ENCODE measurements around the gene SPTSSA. TPM values are rescaled to one million over a fixed set of nuclear protein-coding genes. Genes with fewer than 3 reads are reported as not detected.

The SPTSSA gene
- total RNA-seq, 3 donors from 2014 or later (not counting 1 experiment from before 2014, with no cell fraction given), result 3.2 to 4.9 (median 4.9) TPM

GRCh38 chr14:34426313-34427295, 35.4 kb downstream of the SPTSSA start:
- Mint-ChIP-seq H3K4me3 (no peak overlapping the region), H3K9me3 (peaks cover 0 to under 1% of the 10 kb centered on the region in 2 donors), H3K27ac (no peak overlapping the region), H3K4me1 (no peaks in the 10 kb centered on the region), H3K27me3 (ENCODE audit: low read depth in 2 of 2) (peaks cover 2% of the 10 kb centered on the region in 2 donors), H3K36me3 (peaks cover 2% of the 10 kb centered on the region)
- H3K4me1 ChIP-seq (ENCODE audit: control insufficient read depth, insufficient read depth, low read length), result no peaks in the 10 kb centered on the region
- DNase-seq, result no peak
- H3K27ac ChIP-seq (ENCODE audit: low read length), result no peak overlapping the region
- intact Hi-C loops (cut with micrococcal nuclease), result no loop called here
- no peak for ATAC-seq
- H3K27me3 ChIP-seq (ENCODE audit: control insufficient read depth, insufficient read depth, low read length), result no peaks in the 10 kb centered on the region
- no peak for TF ChIP-seq CTCF (IDR thresholded peaks at IDR 0.05)
- no peaks in the 10 kb centered on the region for H3K36me3 ChIP-seq (ENCODE audit: control insufficient read depth, insufficient read depth, low read length)
- no peaks in the 10 kb centered on the region for H3K9me3 ChIP-seq (ENCODE audit: control insufficient read depth, insufficient read depth, low read length)
- 91% methylated on average over 11 of the region's 11 CpGs for WGBS (ENCODE audit: insufficient coverage)
- no peak overlapping the region for H3K4me3 ChIP-seq (ENCODE audit: low read length)

GRCh38 chr14:34425095-34425851, 36.8 kb downstream of the SPTSSA start:
- Histone ChIP-seq H3K9me3 (ENCODE audit: control insufficient read depth, insufficient read depth, low read length) (peaks cover 7% of the 10 kb centered on the region), H3K27me3 (ENCODE audit: control insufficient read depth, insufficient read depth, low read length) (no peaks in the 10 kb centered on the region), H3K4me3 (ENCODE audit: low read length) (no peak overlapping the region), H3K4me1 (ENCODE audit: control insufficient read depth, insufficient read depth, low read length) (no peaks in the 10 kb centered on the region), H3K36me3 (ENCODE audit: control insufficient read depth, insufficient read depth, low read length) (no peaks in the 10 kb centered on the region), H3K27ac (ENCODE audit: low read length) (no peak overlapping the region)
- Mint-ChIP-seq H3K4me3 (no peak overlapping the region), H3K27me3 (ENCODE audit: low read depth in 2 of 2) (peaks cover 2 to 6% of the 10 kb centered on the region in 2 donors), H3K36me3 (peaks cover 8% of the 10 kb centered on the region), H3K27ac (no peak overlapping the region), H3K4me1 (no peaks in the 10 kb centered on the region), H3K9me3 (peaks cover 0 to 5% of the 10 kb centered on the region in 2 donors)
- TF ChIP-seq CTCF (IDR thresholded peaks at IDR 0.05), result no peak
- intact Hi-C loops (cut with micrococcal nuclease), result no loop called here
- 66% methylated on average over 5 of the region's 5 CpGs for WGBS (ENCODE audit: insufficient coverage)
- no peak for DNase-seq
- no peak for ATAC-seq

- Mint-ChIP-seq H3K27ac (no peak overlapping the region), H3K27me3 (ENCODE audit: low read depth in 2 of 2) (peaks cover 2 to 6% of the 10 kb centered on the region in 2 donors), H3K4me1 (no peaks in the 10 kb centered on the region), H3K36me3 (peaks cover 8% of the 10 kb centered on the region), H3K9me3 (peaks cover 0 to 5% of the 10 kb centered on the region in 2 donors), H3K4me3 (no peak overlapping the region)
- TF ChIP-seq CTCF (IDR thresholded peaks at IDR 0.05), result no peak
- Histone ChIP-seq H3K4me1 (ENCODE audit: control insufficient read depth, insufficient read depth, low read length) (no peaks in the 10 kb centered on the region), H3K36me3 (ENCODE audit: control insufficient read depth, insufficient read depth, low read length) (no peaks in the 10 kb centered on the region), H3K27me3 (ENCODE audit: control insufficient read depth, insufficient read depth, low read length) (no peaks in the 10 kb centered on the region), H3K27ac (ENCODE audit: low read length) (no peak overlapping the region), H3K9me3 (ENCODE audit: control insufficient read depth, insufficient read depth, low read length) (peaks cover 7% of the 10 kb centered on the region), H3K4me3 (ENCODE audit: low read length) (no peak overlapping the region)
- WGBS (ENCODE audit: insufficient coverage), result 89% methylated on average over 2 of the region's 2 CpGs
- ATAC-seq (no peak), DNase-seq (no peak)
- intact Hi-C loops (cut with micrococcal nuclease), result no loop called here
Measured at GRCh38 chr14:34424488-34424887, 37.6 kb downstream of the SPTSSA start.

Data from natural killer cell (primary cell).